ENCODE measurements around the gene ZNF672.

Gene ZNF672

GRCh38 chr1:248831842-248832241 is 6.2 kb upstream of the ZNF672 start:
- H3K27me3 ChIP-seq (ENCODE audit: control insufficient read depth, low read length), result 0 out of 2 replicates have a peak, but pooled peaks cover 4% of the 10 kb centered on the region
- no peaks in the 10 kb centered on the region for H3K36me3 ChIP-seq (ENCODE audit: control insufficient read depth, low read length)
- H3K4me3 ChIP-seq (ENCODE audit: low read length), result no peak overlapping the region
- peaks cover 21% of the 10 kb centered on the region for H3K4me1 ChIP-seq (ENCODE audit: control insufficient read depth, low read length)
- H3K27ac ChIP-seq (ENCODE audit: low read depth, low read length), result no peak overlapping the region
- H4K20me1 ChIP-seq (ENCODE audit: control insufficient read depth, insufficient read depth, low read depth, low read length), result no peaks in the 10 kb centered on the region
- no peaks in the 10 kb centered on the region for H3K9me2 ChIP-seq (replicated peaks; ENCODE audit: control insufficient read depth, low read length)
- H3K79me2 ChIP-seq (ENCODE audit: control insufficient read depth, low read length), result no peaks in the 10 kb centered on the region
- H3K4me2 ChIP-seq (ENCODE audit: low read length), result no peak overlapping the region
- H3K9me3 ChIP-seq (ENCODE audit: control insufficient read depth, insufficient read depth, low read length), result no peaks in the 10 kb centered on the region
- TF ChIP-seq, protein P1, sequence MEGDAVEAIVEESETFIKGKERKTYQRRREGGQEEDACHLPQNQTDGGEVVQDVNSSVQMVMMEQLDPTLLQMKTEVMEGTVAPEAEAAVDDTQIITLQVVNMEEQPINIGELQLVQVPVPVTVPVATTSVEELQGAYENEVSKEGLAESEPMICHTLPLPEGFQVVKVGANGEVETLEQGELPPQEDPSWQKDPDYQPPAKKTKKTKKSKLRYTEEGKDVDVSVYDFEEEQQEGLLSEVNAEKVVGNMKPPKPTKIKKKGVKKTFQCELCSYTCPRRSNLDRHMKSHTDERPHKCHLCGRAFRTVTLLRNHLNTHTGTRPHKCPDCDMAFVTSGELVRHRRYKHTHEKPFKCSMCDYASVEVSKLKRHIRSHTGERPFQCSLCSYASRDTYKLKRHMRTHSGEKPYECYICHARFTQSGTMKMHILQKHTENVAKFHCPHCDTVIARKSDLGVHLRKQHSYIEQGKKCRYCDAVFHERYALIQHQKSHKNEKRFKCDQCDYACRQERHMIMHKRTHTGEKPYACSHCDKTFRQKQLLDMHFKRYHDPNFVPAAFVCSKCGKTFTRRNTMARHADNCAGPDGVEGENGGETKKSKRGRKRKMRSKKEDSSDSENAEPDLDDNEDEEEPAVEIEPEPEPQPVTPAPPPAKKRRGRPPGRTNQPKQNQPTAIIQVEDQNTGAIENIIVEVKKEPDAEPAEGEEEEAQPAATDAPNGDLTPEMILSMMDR (IDR thresholded peaks at IDR 0.05; ENCODE audit: low read depth, low read length, poor library complexity, severe bottlenecking), result no peak
- no peak for TF ChIP-seq EZH2phosphoT487 (IDR thresholded peaks at IDR 0.05; ENCODE audit: borderline replicate concordance, low read length)
- peaks cover 5% of the 10 kb centered on the region; the same call in 1 of the 2 replicates for H3F3A ChIP-seq (ENCODE audit: control insufficient read depth, insufficient read depth)

- Histone ChIP-seq H3F3A (ENCODE audit: control insufficient read depth, insufficient read depth) (peaks cover 2% of the 10 kb centered on the region; the same call in 1 of the 2 replicates), H3K9me2 (replicated peaks; ENCODE audit: control insufficient read depth, low read length) (no peaks in the 10 kb centered on the region), H3K4me2 (ENCODE audit: low read length) (no peak overlapping the region), H3K36me3 (ENCODE audit: control insufficient read depth, low read length) (peaks cover 6% of the 10 kb centered on the region), H3K27ac (ENCODE audit: low read depth, low read length) (no peak overlapping the region), H4K20me1 (ENCODE audit: control insufficient read depth, insufficient read depth, low read depth, low read length) (no peaks in the 10 kb centered on the region), H3K79me2 (ENCODE audit: control insufficient read depth, low read length) (peaks cover 12% of the 10 kb centered on the region), H3K9me3 (ENCODE audit: control insufficient read depth, insufficient read depth, low read length) (no peaks in the 10 kb centered on the region), H3K4me1 (ENCODE audit: control insufficient read depth, low read length) (peaks cover 25% of the 10 kb centered on the region), H3K27me3 (ENCODE audit: control insufficient read depth, low read length) (0 out of 2 replicates have a peak, but pooled peaks cover 4% of the 10 kb centered on the region), H3K4me3 (ENCODE audit: low read length) (no peak overlapping the region)
- TF ChIP-seq, protein P1 (IDR thresholded peaks at IDR 0.05; ENCODE audit: low read depth, low read length, poor library complexity, severe bottlenecking), result no peak
- no peak for TF ChIP-seq EZH2phosphoT487 (IDR thresholded peaks at IDR 0.05; ENCODE audit: borderline replicate concordance, low read length)
Measured at GRCh38 chr1:248834343-248834940, 3.6 kb upstream of the ZNF672 start.

- no peaks in the 10 kb centered on the region for H3K9me2 ChIP-seq (replicated peaks; ENCODE audit: control insufficient read depth, low read length)
- peaks cover 30% of the 10 kb centered on the region for H3K4me1 ChIP-seq (ENCODE audit: control insufficient read depth, low read length)
- TF ChIP-seq, protein P1 (IDR thresholded peaks at IDR 0.05; ENCODE audit: low read depth, low read length, poor library complexity, severe bottlenecking), result no peak
- no peak for TF ChIP-seq EZH2phosphoT487 (IDR thresholded peaks at IDR 0.05; ENCODE audit: borderline replicate concordance, low read length)
- H3K27ac ChIP-seq (ENCODE audit: low read depth, low read length), result peak overlapping the region; percentile 46
- H3K4me2 ChIP-seq (ENCODE audit: low read length), result peak overlapping the region; percentile 94
- 0 out of 2 replicates have a peak, but pooled peaks cover 4% of the 10 kb centered on the region for H3K27me3 ChIP-seq (ENCODE audit: control insufficient read depth, low read length)
- H3K4me3 ChIP-seq (ENCODE audit: low read length), result peak overlapping the region; percentile 98
- H3K9me3 ChIP-seq (ENCODE audit: control insufficient read depth, insufficient read depth, low read length), result no peaks in the 10 kb centered on the region
- peaks cover 11% of the 10 kb centered on the region for H3K36me3 ChIP-seq (ENCODE audit: control insufficient read depth, low read length)
- peaks cover 40% of the 10 kb centered on the region for H3K79me2 ChIP-seq (ENCODE audit: control insufficient read depth, low read length)
- H4K20me1 ChIP-seq (ENCODE audit: control insufficient read depth, insufficient read depth, low read depth, low read length), result peaks cover 3% of the 10 kb centered on the region; the same call in 1 of the 2 replicates
- H3F3A ChIP-seq (ENCODE audit: control insufficient read depth, insufficient read depth), result peaks cover 2% of the 10 kb centered on the region; the same call in 1 of the 2 replicates
Measured at GRCh38 chr1:248837045-248837780, 811 bp upstream of the ZNF672 start.
